BLaER1 treated with 17β-estradiol and CSF1 and Interleukin-3, amounts not matched to agents 10 nM and 100 nM (cell line): Measurements from ENCODE around the gene CFAP97.

Source experiments
- H3K27ac ChIP-seq, 11 experiments: shearing (Covaris generic); formaldehyde crosslinking; 2 replicates each; pipeline ENCODE4 v1.8.1; 2022
- H3K27me3 ChIP-seq, 11 experiments: shearing (Covaris generic); formaldehyde crosslinking; 2 replicates each; pipeline ENCODE4 v1.8.1; 2022
- H3K36me3 ChIP-seq, 11 experiments: shearing (Covaris generic); formaldehyde crosslinking; 2 replicates each; pipeline ENCODE4 v1.8.1; 2022
- H3K4me1 ChIP-seq, 10 experiments: shearing (Covaris generic); formaldehyde crosslinking; 2 replicates each; pipeline ENCODE4 v1.8.1; 2022
- H3K4me2 ChIP-seq, 11 experiments: shearing (Covaris generic); formaldehyde crosslinking; 2 replicates each; pipeline ENCODE4 v1.8.1; 2022
- H3K4me3 ChIP-seq, 10 experiments: shearing (Covaris generic); formaldehyde crosslinking; 2 replicates each; pipeline ENCODE4 v1.8.1; 2022
- H3K9ac ChIP-seq, 11 experiments: shearing (Covaris generic); formaldehyde crosslinking; 2 replicates each; pipeline ENCODE4 v1.8.1; 2022
- H3K9me3 ChIP-seq, 11 experiments: shearing (Covaris generic); formaldehyde crosslinking; replicated peaks in 1 of 11; 2 replicates each; pipeline ENCODE4 v1.8.1; 2022
- H4K20me1 ChIP-seq, 11 experiments: shearing (Covaris generic); formaldehyde crosslinking; 2 replicates each; pipeline ENCODE4 v1.8.1; 2022
- Cebpa-rat ChIP-seq, 11 experiments: shearing (Covaris generic); IDR thresholded peaks; 2 replicates each; pipeline ENCODE4 v1.8.1; 2022

Gene CFAP97

DNA sequence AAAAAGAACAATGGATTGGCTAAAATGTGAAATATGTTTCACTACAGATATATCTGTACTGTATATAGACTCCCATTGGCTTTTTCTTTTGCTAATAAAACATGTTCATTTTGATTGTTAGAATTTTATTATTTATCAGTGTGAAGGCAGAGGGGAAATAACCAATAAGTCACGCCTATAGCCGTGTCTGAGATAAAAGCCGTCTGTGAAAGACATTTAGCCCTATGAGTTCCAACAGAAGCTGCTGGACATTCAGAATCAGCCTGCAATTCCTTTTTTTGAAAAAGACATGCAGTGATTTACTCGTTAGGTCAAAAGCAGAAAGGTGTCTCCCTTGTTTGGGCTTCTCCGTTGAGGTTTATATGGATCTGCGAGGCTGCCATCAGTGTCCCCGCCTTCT is 84.9 kb downstream of the CFAP97 start:
- no peak overlapping the region for H3K4me2 ChIP-seq
- H3K36me3 ChIP-seq, result no peaks in the 10 kb centered on the region
- H4K20me1 ChIP-seq, result no peaks in the 10 kb centered on the region
- no peak for TF ChIP-seq Cebpa-rat (IDR thresholded peaks at IDR 0.05)
- H3K4me1 ChIP-seq, result peaks cover 25 to 43% (median 32%) of the 10 kb centered on the region in 10 experiments
- H3K27ac ChIP-seq, result no peak overlapping the region
- H3K4me3 ChIP-seq, result no peak overlapping the region
- no peaks in the 10 kb centered on the region for H3K9me3 ChIP-seq
- H3K27me3 ChIP-seq, result peaks cover 0 to 4% (median 0%) of the 10 kb centered on the region in 11 experiments; a peak in 1 of 22 replicates
- no peak overlapping the region for H3K9ac ChIP-seq

DNA sequence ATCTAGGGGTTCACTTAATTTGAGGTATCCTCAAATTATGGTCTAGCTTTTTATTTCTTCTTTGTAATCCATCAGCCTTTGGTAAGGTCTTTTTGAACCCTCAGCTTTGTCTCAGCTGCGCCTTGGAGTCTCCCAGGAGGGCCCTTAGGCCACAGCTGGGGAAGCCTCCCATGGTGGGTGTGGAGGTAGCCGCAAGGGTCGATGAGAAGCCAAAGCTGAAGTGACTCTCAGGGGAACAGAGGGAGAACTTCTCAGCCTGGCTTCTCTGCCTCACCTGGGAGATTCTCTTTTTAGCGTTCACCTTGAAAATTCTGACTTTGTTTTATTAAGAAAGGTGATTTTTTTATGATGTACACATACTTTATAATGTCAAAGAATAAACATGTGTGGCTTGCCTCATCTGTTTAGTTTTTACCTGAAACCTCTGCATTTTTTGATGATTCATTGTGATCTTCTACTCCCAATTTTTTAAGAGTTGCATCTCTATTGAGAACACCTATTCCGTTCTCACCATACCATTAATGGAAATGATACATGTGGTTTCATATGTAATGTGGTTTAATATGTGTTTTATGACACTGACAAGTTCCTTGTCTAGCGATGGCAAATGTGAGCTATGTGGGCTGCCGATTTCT is 86.4 kb downstream of the CFAP97 start:
- H3K36me3 ChIP-seq, result no peaks in the 10 kb centered on the region
- peak overlapping the region in 7 of 11 experiments; percentile 4 to 54 (median 38); a peak in 10 of 22 replicates for H3K4me2 ChIP-seq
- H3K27ac ChIP-seq, result no peak overlapping the region
- H3K9ac ChIP-seq, result no peak overlapping the region
- H3K27me3 ChIP-seq, result no peaks in the 10 kb centered on the region
- no peaks in the 10 kb centered on the region for H4K20me1 ChIP-seq
- TF ChIP-seq Cebpa-rat (IDR thresholded peaks at IDR 0.05), result no peak
- H3K4me3 ChIP-seq, result no peak overlapping the region
- H3K9me3 ChIP-seq, result no peaks in the 10 kb centered on the region
- peaks cover 12 to 28% (median 23%) of the 10 kb centered on the region in 10 experiments for H3K4me1 ChIP-seq

DNA sequence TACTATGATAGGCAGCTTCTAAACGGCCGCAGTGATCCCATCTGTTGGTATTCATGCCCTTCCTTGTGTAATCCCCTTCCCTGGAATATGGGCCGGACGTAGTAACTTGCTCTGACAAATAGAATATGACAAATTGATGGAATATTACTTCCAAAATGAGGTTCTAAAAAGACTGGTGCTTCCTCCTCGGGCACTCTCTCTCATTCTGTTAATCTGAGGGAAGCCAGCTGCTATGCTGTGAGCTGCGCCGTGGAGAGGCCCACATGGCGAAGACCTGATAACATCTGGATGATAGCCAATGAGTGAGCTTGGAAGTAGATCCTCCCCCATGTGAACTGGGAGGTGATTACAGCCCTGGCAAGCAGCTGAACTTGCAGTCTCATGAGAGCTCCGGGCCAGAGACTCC is 88.0 kb downstream of the CFAP97 start:
- Histone ChIP-seq H3K27me3 (no peaks in the 10 kb centered on the region), H3K4me3 (no peak overlapping the region), H3K9ac (no peak overlapping the region), H3K36me3 (no peaks in the 10 kb centered on the region), H3K4me1 (peaks cover 12 to 31% (median 19%) of the 10 kb centered on the region in 10 experiments; a peak in 19 of 20 replicates), H3K9me3 (no peaks in the 10 kb centered on the region), H3K4me2 (no peak overlapping the region), H3K27ac (no peak overlapping the region), H4K20me1 (no peaks in the 10 kb centered on the region)
- TF ChIP-seq Cebpa-rat (IDR thresholded peaks at IDR 0.05), result no peak

DNA sequence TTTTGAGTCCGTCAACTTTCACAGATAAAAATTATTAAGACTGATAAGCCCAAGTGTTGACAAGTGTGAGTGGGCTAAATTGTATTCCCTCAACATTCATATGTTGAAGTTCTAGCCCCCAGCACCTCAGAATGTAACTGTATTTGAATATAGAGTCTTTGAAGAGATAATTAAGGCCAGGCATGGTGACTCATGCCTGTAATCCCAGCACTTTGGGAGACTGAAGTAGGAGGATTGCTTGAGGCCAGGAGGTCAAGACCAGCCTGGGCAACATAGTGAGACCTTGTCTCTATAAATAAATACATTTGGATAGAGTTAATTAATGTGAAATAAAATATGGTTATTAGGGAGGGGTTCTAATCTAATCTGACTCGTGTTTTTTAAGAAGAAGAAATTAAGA is 90.5 kb downstream of the CFAP97 start:
- peaks cover 7 to 16% (median 12%) of the 10 kb centered on the region in 10 experiments; a peak in 19 of 20 replicates for H3K4me1 ChIP-seq
- no peaks in the 10 kb centered on the region for H3K36me3 ChIP-seq
- no peak for TF ChIP-seq Cebpa-rat (IDR thresholded peaks at IDR 0.05)
- no peak overlapping the region for H3K9ac ChIP-seq
- no peaks in the 10 kb centered on the region for H3K27me3 ChIP-seq
- no peaks in the 10 kb centered on the region for H4K20me1 ChIP-seq
- no peaks in the 10 kb centered on the region for H3K9me3 ChIP-seq
- no peak overlapping the region for H3K4me3 ChIP-seq
- no peak overlapping the region for H3K27ac ChIP-seq
- H3K4me2 ChIP-seq, result no peak overlapping the region

DNA sequence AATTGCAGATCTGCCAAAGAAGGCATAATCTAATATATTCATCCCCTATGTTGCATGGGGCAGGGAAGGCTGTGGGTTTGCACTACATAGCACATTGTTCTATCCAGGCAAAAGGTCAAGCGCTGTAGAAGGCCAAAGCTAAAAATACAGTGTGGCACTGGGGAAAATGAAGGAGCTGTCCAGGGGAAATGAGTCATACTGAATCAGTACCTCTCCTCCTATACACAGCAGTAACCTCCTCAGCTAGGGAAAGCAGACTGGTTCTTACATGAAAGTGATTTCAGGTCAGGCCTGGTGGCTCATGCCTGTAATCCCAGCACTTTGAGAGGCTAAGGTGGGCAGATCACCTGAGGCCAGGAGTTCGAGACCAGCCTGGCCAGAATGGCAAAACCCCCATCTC is 91.7 kb downstream of the CFAP97 start:
- Histone ChIP-seq H3K9ac (no peak overlapping the region), H3K4me3 (no peak overlapping the region), H3K27ac (no peak overlapping the region)

DNA sequence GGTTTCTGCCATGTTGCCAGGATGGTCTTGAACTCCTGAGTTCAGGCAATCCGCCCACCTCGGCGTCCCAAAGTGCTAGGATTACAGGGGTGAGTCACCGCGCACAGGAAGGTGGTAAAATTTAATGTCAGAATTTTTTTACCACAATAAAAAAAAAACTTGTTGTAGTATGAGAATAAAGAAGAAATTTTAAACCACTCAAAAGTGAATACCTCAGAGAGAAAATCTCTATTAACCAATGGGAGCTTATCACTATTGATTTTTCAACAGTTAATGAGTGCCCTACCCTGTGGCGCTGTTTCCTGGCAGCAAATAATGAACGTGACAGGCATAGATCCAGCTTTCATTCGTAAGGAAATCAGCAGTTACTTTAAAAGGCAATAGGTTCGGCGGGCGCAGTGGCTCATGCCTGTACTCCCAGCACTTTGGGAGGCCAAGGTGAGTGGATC is 93.4 kb downstream of the CFAP97 start:
- no peak overlapping the region for H3K4me3 ChIP-seq
- H3K4me1 ChIP-seq, result peaks cover 0 to 15% (median 3%) of the 10 kb centered on the region in 10 experiments; a peak in 9 of 20 replicates
- no peaks in the 10 kb centered on the region for H3K36me3 ChIP-seq
- H3K27me3 ChIP-seq, result no peaks in the 10 kb centered on the region
- no peak overlapping the region for H3K9ac ChIP-seq
- H4K20me1 ChIP-seq, result no peaks in the 10 kb centered on the region
- TF ChIP-seq Cebpa-rat (IDR thresholded peaks at IDR 0.05), result no peak
- no peak overlapping the region for H3K4me2 ChIP-seq
- H3K9me3 ChIP-seq, result no peaks in the 10 kb centered on the region
- no peak overlapping the region for H3K27ac ChIP-seq

More for the DNA sequence above, 91.7 kb downstream of the CFAP97 start:
- Histone ChIP-seq H3K4me1 (peaks cover under 1 to 15% (median 7%) of the 10 kb centered on the region in 10 experiments; a peak in 19 of 20 replicates), H3K4me2 (peak overlapping the region in 6 of 11 experiments; percentile 26 to 73 (median 54); a peak in 9 of 22 replicates), H3K9me3 (no peaks in the 10 kb centered on the region), H3K27me3 (no peaks in the 10 kb centered on the region), H4K20me1 (no peaks in the 10 kb centered on the region), H3K36me3 (no peaks in the 10 kb centered on the region)
- TF ChIP-seq Cebpa-rat (IDR thresholded peaks at IDR 0.05), result no peak

DNA sequence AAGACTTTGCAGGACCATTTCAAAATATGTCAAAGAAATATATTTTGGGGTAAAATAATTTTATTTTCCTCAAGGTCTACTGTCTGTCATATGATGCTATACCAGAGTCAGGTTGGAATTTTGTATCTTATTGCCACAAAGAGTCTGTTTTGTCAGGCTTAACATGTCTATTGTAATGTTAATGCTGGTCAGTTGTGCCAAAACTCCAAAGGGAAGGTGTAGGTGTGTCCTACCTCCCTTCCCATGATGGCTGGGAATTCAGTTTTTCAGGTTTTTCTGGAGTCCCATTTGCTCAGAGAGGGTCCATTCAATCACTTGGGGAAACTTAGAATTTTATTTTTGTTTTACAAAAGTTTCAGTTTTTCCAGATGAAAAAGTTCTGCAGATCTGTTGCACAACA is 94.1 kb downstream of the CFAP97 start:
- Histone ChIP-seq H3K36me3 (no peaks in the 10 kb centered on the region), H3K4me2 (no peak overlapping the region), H3K27me3 (no peaks in the 10 kb centered on the region), H3K27ac (no peak overlapping the region), H3K4me3 (no peak overlapping the region), H3K4me1 (peaks cover 0 to 15% (median 3%) of the 10 kb centered on the region in 10 experiments; a peak in 9 of 20 replicates), H4K20me1 (no peaks in the 10 kb centered on the region), H3K9me3 (no peaks in the 10 kb centered on the region), H3K9ac (no peak overlapping the region)
- no peak for TF ChIP-seq Cebpa-rat (IDR thresholded peaks at IDR 0.05)
